H9 (cell line): ENCODE results near the gene RPN1. TPM values are rescaled to one million over a fixed set of nuclear protein-coding genes. Genes with fewer than 3 reads are reported as not detected.
A peak's percentile ranks its signal among the peaks of the same experiment; 100 is the strongest.

Source experiments
- DNase-seq: peaks from one replicate; pipeline ENCODE4 v3.0.0-alpha.2; 2017
- H2AFZ ChIP-seq: one replicate; pipeline ENCODE4 v1.6.1; 2013; ENCODE audit warnings: mild to moderate bottlenecking, low read length, control low read depth, moderate library complexity
- H2AK5ac ChIP-seq: 2 replicates; pipeline ENCODE4 v1.6.1; 2013; ENCODE audit warnings: low read length, control low read depth, mixed read lengths; ENCODE audit not compliant: insufficient read length
- H2BK120ac ChIP-seq: one replicate; pipeline ENCODE4 v1.6.1; 2013; ENCODE audit warnings: low read depth, mild to moderate bottlenecking, low read length, control low read depth, inconsistent platforms; ENCODE audit not compliant: poor library complexity, severe bottlenecking
- H2BK12ac ChIP-seq: 2 replicates; pipeline ENCODE4 v1.6.1; 2013; ENCODE audit warnings: low read length, control low read depth, mixed read lengths, low read depth; ENCODE audit not compliant: insufficient read length
- H2BK15ac ChIP-seq: 2 replicates; pipeline ENCODE4 v1.6.1; 2013; ENCODE audit warnings: low read depth, low read length, control low read depth
- H2BK20ac ChIP-seq: one replicate; pipeline ENCODE4 v1.6.1; 2013; ENCODE audit warnings: low read depth, mild to moderate bottlenecking, low read length, control low read depth, inconsistent platforms; ENCODE audit not compliant: poor library complexity, severe bottlenecking
- H2BK5ac ChIP-seq: 2 replicates; pipeline ENCODE4 v1.6.1; 2013; ENCODE audit warnings: low read length, control low read depth, mixed read lengths; ENCODE audit not compliant: insufficient read length
- H3K14ac ChIP-seq: 2 replicates; pipeline ENCODE4 v1.6.1; 2013; ENCODE audit warnings: low read length, control low read depth; ENCODE audit not compliant: insufficient read depth
- H3K18ac ChIP-seq: 2 replicates; pipeline ENCODE4 v1.6.1; 2013; ENCODE audit warnings: low read depth, mild to moderate bottlenecking, mixed read lengths, low read length, control low read depth; ENCODE audit not compliant: insufficient read length
- H3K23ac ChIP-seq: 2 replicates; pipeline ENCODE4 v1.6.1; 2013; ENCODE audit warnings: low read length, control low read depth, mixed read lengths, low read depth; ENCODE audit not compliant: insufficient read length
- H3K23me2 ChIP-seq: 2 replicates; pipeline ENCODE4 v1.6.1; 2013; ENCODE audit warnings: low read depth, mild to moderate bottlenecking, mixed read lengths, low read length, control low read depth; ENCODE audit not compliant: insufficient read length, poor library complexity, severe bottlenecking
- H3K27ac ChIP-seq: 2 replicates; pipeline ENCODE4 v1.5.1; 2013; ENCODE audit warnings: low read length, control low read depth, mixed read lengths, low read depth; ENCODE audit not compliant: insufficient read length
- H3K27me3 ChIP-seq: 2 replicates; pipeline ENCODE4 v1.6.1; 2013; ENCODE audit warnings: low read length, control low read depth, inconsistent platforms; ENCODE audit not compliant: insufficient read depth
- H3K4ac ChIP-seq: 2 replicates; pipeline ENCODE4 v1.6.1; 2013; ENCODE audit warnings: low read depth, mild to moderate bottlenecking, control low read depth, inconsistent platforms, low read length, moderate library complexity
- H3K4me1 ChIP-seq: 2 replicates; pipeline ENCODE4 v1.6.1; 2013; ENCODE audit warnings: low read length, control low read depth, inconsistent platforms; ENCODE audit not compliant: insufficient read depth
- H3K4me2 ChIP-seq: 2 replicates; pipeline ENCODE4 v1.6.1; 2013; ENCODE audit warnings: low read length, control low read depth, mixed read lengths; ENCODE audit not compliant: insufficient read length, insufficient read depth
- H3K56ac ChIP-seq: 2 replicates; pipeline ENCODE4 v1.6.1; 2013; ENCODE audit warnings: low read depth, mild to moderate bottlenecking, mixed read lengths, low read length, control low read depth; ENCODE audit not compliant: insufficient read length
- H3K79me1 ChIP-seq: 2 replicates; pipeline ENCODE4 v1.6.1; 2013; ENCODE audit warnings: low read depth, mild to moderate bottlenecking, moderate library complexity, low read length, control low read depth, inconsistent platforms; ENCODE audit not compliant: insufficient read depth, poor library complexity, severe bottlenecking
- H3K79me2 ChIP-seq: 2 replicates; pipeline ENCODE4 v1.6.1; 2013; ENCODE audit warnings: low read length, control low read depth, inconsistent platforms; ENCODE audit not compliant: insufficient read depth
- H3K9ac ChIP-seq: 2 replicates; pipeline ENCODE4 v1.6.1; 2013; ENCODE audit warnings: low read length, control low read depth, mixed read lengths; ENCODE audit not compliant: insufficient read length; ENCODE audit errors: extremely low read depth
- H3K9me3 ChIP-seq: one replicate; pipeline ENCODE4 v1.6.1; 2013; ENCODE audit warnings: low read depth, low read length, inconsistent platforms; ENCODE audit not compliant: control insufficient read depth
- H3T11ph ChIP-seq: one replicate; pipeline ENCODE4 v1.6.1; 2013; ENCODE audit warnings: mild to moderate bottlenecking, low read length, control low read depth, inconsistent platforms
- H4K20me1 ChIP-seq: one replicate; pipeline ENCODE4 v1.6.1; 2013; ENCODE audit not compliant: control insufficient read depth, insufficient read length, insufficient read depth
- H4K5ac ChIP-seq: 2 replicates; pipeline ENCODE4 v1.6.1; 2013; ENCODE audit warnings: low read depth, mild to moderate bottlenecking, mixed read lengths, low read length, control low read depth; ENCODE audit not compliant: insufficient read length
- H4K8ac ChIP-seq: replicated peaks from 2 replicates; pipeline ENCODE4 v1.6.1; 2013; ENCODE audit warnings: low read length, control low read depth, mixed read lengths, low read depth; ENCODE audit not compliant: insufficient read length
- H4K91ac ChIP-seq: 2 replicates; pipeline ENCODE4 v1.6.1; 2013; ENCODE audit warnings: low read depth, mild to moderate bottlenecking, moderate library complexity, mixed read lengths, low read length, control low read depth; ENCODE audit not compliant: insufficient read length
- H3K27ac Mint-ChIP-seq, 3 experiments: 2 replicates in 2 of 3; 3 replicates in 1 of 3; pipeline ENCODE4 v1.8.0; 2020 to 2021; ENCODE audit warnings: mixed read lengths in 3 of 3, mild to moderate bottlenecking in 1 of 3, moderate library complexity in 1 of 3
- H3K27me3 Mint-ChIP-seq: 2 replicates; pipeline ENCODE4 v1.8.0; 2021; ENCODE audit warnings: low read depth, mild to moderate bottlenecking, moderate library complexity, mixed read lengths
- H3K36me3 Mint-ChIP-seq, 3 experiments: 2 replicates in 2 of 3; 3 replicates in 1 of 3; pipeline ENCODE4 v1.8.0; 2020 to 2021; ENCODE audit warnings: low read depth in 3 of 3, mixed read lengths in 3 of 3; ENCODE audit not compliant: insufficient read depth in 1 of 3
- H3K4me1 Mint-ChIP-seq, 2 experiments: 2 replicates each; pipeline ENCODE4 v1.8.0; 2020; ENCODE audit warnings: mixed read lengths in 2 of 2
- H3K4me3 Mint-ChIP-seq, 2 experiments: 2 replicates in 1 of 2; 3 replicates in 1 of 2; pipeline ENCODE4 v1.8.0; 2020 to 2021; ENCODE audit warnings: mild to moderate bottlenecking in 2 of 2, mixed read lengths in 2 of 2, moderate library complexity in 1 of 2
- H3K9me3 Mint-ChIP-seq, 2 experiments: 2 replicates in 1 of 2; 3 replicates in 1 of 2; pipeline ENCODE4 v1.8.0; 2020; ENCODE audit warnings: mild to moderate bottlenecking in 2 of 2, mixed read lengths in 2 of 2, moderate library complexity in 1 of 2
- CTCF ChIP-seq: fragments of 200-600 bp; sonication (generic); conservative IDR thresholded peaks from 3 replicates; pipeline ENCODE4 v1.8.0; 2021; ENCODE audit warnings: antibody characterized with exemption, mild to moderate bottlenecking
- WGBS: extraction: QIAGEN DNeasy Blood & Tissue Kit; methylation state at CpG from one replicate; pipeline ENCODE4 v1.1.7; 2013; ENCODE audit warnings: missing lambda C conversion rate, low lambda C conversion rate, mixed read lengths; ENCODE audit not compliant: insufficient read length; ENCODE audit errors: extremely low coverage; 5-methylcytosine and 5-hydroxymethylcytosine counted together
- total RNA-seq: library from RNA; stranded (reverse); gene quantifications from 2 replicates; pipeline ENCODE4 v1.2.1, GENCODE V29; 2021

RPN1 gene
- total RNA-seq, 1 experiment from 2014 or later, result 174 TPM

- TF ChIP-seq CTCF, result no peak
- Mint-ChIP-seq H3K4me1 (peaks cover 5 to 8% of the 10 kb centered on the region in 2 experiments), H3K36me3 (no peaks in the 10 kb centered on the region), H3K9me3 (no peaks in the 10 kb centered on the region), H3K27me3 (peaks cover 29% of the 10 kb centered on the region), H3K27ac (peak overlapping the region; percentile 98 to 100 (median 99)), H3K4me3 (peak overlapping the region; percentile 80 to 86)
- Histone ChIP-seq H3K27ac (peak overlapping the region; percentile 91), H2BK12ac (no peak overlapping the region), H3K4me2 (peak overlapping the region; percentile 31), H3K4me1 (no peaks in the 10 kb centered on the region), H4K91ac (no peak overlapping the region), H3K18ac (peak overlapping the region; percentile 86), H4K20me1 (no peaks in the 10 kb centered on the region), H3K56ac (peak overlapping the region; percentile 33), H4K8ac (peak overlapping the region; percentile 32), H4K5ac (peak overlapping the region; percentile 63), H3K79me2 (no peaks in the 10 kb centered on the region), H3K27me3 (peaks cover 14% of the 10 kb centered on the region; the same call in 1 of the 2 replicates), H2BK20ac (no peak overlapping the region), H2AFZ (no peak overlapping the region), H3K4ac (no peak overlapping the region), H3T11ph (no peak overlapping the region), H3K9me3 (no peaks in the 10 kb centered on the region), H3K23ac (no peak overlapping the region), H2BK15ac (no peak overlapping the region), H3K9ac (peak overlapping the region; percentile 74), H3K23me2 (peaks cover 5% of the 10 kb centered on the region), H3K14ac (peak overlapping the region; percentile 98; the same call in 1 of the 2 replicates), H2BK120ac (no peak overlapping the region), H2BK5ac (no peak overlapping the region), H2AK5ac (no peak overlapping the region), H3K79me1 (no peaks in the 10 kb centered on the region)
- no peak for DNase-seq
- WGBS, result no CpG with 5 or more reads among the region's 9 CpGs
Observed at GRCh38 chr3:128681369-128681829, 30.8 kb upstream of the RPN1 start.
